ENCODE measurements around the gene SLC36A2.
"Not testable (repeated sequence)": the region's sequence is repeated elsewhere in the genome, so short reads cannot be mapped to it uniquely, and the experiment has no call there.

Gene SLC36A2

DNA sequence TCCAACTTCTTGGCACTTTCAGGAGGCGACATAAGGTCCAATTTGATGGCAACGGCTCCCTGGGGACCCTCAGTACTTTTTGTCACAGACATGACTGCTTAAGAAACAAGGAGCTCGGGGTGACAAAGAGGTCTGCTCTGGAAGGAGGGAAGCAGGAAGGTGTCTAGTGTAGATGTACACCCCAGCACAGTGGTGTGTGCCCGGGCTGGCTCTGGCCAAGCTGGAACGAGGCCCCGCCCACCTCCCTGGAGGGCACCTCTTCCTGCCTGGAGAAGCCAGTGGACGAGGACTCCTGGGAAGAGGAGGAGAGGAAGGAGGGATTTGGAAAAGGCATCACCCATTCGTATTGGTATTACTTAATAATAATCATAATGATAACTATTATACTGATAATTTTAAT lies at the start of gene SLC36A2:
SLC36A2 (minus strand) TSS at position 191 of the 400 bp plus-strand sequence; CDS start at position 92, 99 bp downstream.
- DNase-seq = no peak

DNA sequence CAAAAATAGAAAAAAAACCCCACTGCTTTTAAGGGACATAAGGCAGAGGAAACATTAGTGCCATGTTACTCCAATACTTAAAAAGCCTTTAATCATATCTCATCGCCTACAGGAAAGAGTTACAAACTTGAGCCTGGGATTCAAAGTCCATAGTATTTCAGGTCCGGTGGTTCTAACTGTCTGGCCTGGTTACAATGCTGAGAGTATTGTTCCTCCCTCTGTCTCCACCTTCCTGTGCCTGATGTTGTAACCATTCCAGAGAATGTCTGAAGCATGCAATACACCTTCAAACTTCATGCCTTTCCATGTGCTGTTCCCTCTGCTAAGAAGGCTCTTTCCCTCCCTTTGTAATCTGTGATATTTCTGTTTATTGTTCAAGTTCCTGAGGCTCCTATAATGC lies 41.6 kb upstream of the SLC36A2 start:
- DNase-seq = no peak

DNA sequence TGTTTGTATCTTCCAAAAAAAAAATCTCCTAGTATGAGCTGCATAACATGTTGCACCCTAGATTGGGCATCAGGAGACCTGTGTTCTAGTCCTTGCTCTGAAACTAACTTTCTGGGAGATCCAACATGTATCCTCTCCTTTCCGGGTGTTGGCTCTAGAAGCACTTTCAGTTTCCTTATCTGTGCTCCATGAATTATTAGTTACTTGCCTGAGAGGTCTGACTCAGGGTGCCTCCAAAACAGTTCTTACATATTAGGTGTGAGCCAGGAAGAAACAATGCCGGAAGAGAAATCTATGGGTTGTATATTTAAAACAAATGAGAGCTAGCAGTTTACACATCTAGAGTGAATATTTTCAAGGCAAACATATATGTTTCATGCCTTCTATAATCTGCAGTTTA lies 36.7 kb upstream of the SLC36A2 start:
- no peak for DNase-seq

DNA sequence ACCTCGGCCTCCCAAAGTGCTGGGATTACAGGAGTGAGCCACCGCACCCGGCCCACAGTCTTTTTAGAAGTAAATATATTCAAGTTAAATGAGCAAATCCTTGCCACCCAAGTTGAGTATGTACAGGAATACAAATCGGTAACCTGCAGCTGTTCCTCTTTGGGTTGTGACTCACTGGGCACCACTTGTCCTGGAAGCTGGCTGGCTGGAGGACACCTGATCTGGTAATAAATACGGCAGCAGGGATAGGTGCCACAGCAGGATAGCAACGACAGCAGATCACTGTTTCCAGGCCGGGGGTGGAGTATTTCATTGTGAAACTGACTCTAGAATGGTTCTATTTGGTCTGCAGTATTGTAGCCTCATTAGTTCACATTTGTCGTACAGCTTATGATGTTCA lies 35.7 kb upstream of the SLC36A2 start:
- no peak for DNase-seq

DNA sequence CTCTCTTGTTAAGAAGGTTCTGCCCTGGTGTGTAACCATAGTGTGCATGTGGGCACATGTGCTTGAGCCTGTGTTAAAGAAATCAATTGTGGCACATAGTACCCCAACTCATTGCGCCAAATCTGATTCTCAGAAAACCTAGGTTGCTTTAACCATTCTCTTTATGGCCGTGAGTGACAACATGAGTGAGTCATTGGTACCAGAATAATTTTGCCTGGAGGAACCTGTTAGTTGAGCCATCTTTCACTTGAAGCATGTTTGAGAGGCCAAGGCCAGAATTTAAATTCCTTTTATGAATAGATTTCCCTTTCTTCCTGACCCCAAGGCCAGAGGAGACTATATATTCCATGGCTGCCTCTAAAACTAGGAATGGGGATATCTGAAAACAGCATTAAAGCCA lies 35.2 kb upstream of the SLC36A2 start:
- DNase-seq = no peak

DNA sequence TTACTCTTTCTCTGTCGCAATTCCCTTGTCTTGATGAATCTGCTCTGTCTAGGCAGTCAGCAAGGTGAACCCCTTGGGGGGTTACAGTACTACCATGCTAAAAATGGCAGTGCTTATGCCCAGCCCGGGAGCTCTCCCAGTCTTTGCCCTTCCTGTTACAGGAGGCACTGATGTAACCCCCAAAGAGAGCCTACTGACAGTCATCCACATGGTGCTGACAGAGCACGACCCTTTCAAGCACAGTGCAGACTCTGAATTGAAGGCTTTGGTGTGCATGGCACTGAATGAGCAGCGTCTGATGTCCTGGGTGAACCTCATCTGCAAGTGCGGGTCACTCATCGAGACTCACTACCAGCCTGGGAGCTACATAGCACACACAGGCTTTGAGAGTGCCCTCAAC lies 34.5 kb upstream of the SLC36A2 start:
- no peak for DNase-seq

DNA sequence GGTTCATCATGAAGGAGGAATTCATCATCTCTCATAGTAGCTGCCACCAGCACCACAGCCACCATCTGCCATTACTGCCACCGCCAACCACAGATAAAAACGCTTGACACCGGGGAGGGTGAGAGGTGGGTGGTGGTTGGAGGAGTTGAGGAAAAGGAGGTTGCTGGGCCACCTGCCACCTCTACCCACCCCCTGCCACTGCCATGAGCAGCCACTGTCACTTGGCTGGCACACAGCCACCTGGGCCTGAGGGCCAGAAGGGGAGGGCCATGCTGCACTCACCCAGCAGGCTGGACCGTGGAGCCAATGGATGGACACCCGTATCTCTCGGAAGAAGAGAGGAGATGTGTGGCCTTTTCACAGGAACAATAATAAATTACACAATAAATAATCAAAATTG lies 31.3 kb upstream of the SLC36A2 start:
- no peak for DNase-seq

DNA sequence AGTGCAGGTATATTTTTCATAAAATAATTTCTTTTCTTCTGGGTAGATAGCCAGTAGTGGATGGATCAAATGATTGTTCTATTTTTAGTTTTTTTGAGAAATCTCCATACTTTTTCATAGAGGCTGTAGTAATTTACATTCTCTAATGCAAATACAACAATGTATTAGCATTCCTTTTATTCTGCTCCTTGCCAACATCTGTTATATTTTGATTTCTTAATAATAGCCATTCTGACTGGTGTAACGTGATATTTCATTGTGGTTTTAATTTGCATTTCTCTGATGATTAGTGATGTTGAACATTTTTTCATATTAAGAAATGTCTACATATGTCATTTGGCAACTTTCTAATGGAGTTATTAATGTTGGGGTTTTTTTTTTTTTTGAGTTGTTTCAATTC lies 27.2 kb upstream of the SLC36A2 start:
- DNase-seq = no peak

DNA sequence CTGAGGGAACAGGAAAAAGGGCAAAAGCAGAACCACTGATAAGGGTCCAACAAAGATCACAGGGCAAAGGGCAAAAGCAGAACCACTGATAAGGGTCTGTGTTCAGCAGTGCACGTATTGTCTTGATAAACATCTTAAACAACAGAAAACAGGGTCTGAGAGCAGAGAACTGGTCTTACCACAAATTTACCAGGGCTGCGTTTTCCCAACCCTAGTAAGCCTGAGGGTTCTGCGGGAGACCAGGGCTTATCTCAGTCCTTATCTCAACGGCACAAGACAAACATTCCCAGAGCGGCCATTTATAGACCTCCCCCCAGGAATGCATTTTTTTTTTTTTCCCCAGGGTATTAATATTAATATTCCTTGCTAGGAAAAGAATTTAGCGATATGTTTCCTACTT lies 19.7 kb upstream of the SLC36A2 start:
- not testable (repeated sequence) for DNase-seq

DNA sequence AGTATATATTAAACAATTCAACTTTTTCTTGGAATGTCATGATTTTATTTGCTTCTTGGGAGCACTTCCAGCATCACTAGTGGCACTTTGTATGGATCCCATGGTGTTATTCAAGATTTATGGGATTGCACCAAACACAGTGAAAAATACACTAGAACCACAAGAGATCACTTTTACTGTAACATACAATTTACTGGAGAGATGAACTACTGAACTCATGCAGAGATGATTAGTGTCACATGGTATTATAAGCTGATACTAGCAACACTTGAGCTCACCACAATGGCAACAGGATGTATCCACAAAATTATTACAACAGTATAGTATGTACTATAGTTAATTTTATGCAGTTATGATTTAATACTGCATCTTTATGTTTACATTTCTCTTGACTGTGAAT lies 16.3 kb upstream of the SLC36A2 start:
- no peak for DNase-seq

DNA sequence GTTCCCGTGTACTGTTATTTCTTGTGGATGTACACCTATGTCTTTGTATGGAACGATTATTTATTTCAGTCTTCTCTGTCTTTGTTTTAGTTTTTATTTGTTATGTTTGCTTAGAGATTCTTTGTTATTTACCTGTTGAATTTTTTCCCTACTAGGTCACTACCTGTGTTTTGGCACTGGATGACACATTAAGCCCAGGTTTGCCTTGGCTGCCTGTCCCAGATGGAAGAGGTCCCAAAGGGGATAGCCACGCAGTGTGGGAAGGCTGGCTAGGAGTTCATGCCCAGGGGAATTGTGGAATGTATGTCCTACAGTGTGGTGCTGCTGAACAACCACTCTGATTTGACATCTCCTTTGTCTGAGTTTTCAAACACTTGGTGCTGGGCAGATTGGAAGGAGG lies 15.6 kb upstream of the SLC36A2 start:
- DNase-seq = no peak

DNA sequence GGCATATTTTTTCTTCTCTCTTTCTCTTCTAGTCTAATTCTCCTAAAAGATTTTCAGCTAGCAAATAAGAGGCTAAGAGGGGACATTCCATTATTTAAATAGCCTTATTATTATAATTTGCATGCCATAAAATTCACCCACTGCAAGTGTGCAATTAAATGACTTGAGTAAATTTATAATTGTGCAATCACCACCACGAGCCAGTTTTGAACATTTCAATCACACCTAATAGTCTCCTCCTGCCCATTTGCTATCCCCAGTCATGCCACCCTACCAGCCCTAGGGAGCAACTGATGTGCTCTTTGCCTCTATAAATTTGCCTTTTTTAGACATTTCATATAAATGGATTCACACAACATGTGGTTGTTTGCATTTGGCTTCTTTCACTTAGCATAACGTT lies 12.0 kb upstream of the SLC36A2 start:
- DNase-seq = no peak

DNA sequence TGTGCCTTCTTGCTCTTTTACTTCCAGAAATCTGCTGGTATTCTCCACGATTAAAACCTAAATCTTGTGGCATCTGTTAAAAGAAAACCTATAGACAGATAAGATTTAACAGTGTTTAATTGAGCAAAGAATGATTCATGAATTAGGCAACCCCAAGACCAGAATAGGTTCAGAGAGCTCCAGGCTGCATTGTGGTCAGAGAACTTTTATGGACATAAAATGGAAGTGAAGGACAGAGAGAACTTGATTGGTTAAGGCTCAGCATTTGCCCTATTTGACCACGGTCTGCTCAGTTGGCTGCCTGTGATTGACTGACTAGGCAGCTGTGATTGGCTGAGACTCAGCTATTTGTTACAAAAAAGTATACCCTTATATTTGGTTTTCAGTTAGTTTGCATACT lies 10.4 kb upstream of the SLC36A2 start:
- DNase-seq = no peak

DNA sequence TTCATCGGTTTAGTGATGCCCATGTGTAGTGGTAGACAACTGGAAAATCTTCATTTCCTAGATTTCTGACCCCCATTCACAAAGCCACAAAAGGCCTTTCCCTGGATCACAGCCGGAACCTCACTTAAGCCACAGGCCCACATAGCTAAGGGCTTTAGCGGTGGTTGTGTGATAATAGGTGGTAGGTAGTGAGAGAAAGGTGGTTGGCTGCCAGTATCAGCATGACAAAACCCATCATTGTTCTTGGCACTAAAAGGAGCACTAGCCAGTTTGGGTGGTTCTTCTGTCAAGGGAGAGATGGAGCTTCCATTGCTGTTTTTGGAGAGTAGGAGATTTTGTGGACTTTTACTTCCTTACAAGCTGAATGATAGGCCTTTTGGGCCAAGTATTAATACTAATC lies 9.7 kb upstream of the SLC36A2 start:
- DNase-seq = no peak

DNA sequence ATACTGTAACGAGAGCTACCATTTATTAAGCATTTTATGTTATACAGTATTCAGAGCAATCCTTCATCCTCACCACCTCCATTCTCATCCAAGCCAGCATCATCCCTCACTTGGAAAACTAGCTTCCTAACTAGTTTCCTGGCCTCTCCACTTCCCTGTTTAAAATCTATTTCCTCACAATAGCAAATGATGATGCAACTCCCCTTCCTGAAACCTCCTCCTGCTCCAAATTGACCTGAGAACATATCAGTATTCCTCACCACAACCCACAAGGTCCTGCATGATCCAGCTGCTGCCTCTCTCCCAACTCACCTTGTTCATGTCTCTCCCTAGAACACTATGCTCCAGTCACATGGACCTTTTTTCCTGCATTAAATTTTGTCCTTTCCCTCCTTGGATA lies 4.3 kb upstream of the SLC36A2 start:
- DNase-seq = no peak

DNA sequence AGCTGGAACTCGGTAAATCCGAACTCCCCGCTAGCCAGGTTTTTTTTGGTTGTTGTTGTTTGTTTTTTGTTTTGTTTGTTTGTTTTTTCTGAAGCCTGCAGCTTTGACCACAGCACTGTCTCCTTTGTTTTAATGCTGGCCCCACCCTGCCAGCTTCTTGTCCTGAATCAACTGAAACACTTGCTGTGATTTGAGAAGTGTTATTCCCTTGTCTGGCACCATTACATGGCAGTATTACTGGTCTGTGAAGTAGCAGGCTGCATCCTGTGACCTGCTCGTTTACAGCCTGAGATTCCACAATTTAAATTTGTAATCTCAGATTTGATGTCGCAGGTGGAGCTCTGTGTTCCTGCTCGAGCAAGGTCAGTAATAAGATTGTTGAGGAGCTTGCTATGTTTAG lies 1.4 kb upstream of the SLC36A2 start:
- no peak for DNase-seq

DNA sequence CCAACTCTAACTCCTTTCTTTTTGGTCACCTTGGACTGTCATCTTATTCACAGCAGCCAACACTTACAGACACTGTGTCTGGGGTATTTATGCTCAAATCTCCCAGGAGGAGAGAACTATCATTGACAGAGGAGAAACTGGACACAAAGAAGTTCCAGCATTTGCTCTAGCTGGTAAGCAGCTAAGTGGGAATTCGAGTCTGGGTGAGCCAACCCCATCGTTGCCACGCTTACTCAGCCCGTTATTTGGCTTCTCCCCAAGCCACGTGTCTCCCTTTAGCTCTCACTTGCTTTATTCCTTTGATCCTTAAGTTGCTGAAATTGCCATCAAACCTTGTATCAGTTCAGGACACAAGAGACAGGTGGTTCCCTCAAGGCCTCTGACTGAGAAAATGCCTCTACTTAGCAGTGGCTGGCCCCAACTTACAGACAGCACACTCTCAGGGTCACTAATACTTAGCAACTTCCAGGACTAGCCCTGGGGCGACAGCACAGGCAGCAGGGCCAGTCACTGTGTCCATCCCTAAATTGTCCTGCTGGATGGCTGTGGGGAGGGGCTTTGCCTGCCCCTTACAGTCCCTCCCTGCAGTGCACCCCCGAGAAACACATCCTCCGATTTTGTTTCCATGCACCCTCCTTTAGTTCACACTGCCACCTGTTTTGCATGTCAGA lies 1.4 kb downstream of the SLC36A2 start:
- DNase-seq = no peak

DNA sequence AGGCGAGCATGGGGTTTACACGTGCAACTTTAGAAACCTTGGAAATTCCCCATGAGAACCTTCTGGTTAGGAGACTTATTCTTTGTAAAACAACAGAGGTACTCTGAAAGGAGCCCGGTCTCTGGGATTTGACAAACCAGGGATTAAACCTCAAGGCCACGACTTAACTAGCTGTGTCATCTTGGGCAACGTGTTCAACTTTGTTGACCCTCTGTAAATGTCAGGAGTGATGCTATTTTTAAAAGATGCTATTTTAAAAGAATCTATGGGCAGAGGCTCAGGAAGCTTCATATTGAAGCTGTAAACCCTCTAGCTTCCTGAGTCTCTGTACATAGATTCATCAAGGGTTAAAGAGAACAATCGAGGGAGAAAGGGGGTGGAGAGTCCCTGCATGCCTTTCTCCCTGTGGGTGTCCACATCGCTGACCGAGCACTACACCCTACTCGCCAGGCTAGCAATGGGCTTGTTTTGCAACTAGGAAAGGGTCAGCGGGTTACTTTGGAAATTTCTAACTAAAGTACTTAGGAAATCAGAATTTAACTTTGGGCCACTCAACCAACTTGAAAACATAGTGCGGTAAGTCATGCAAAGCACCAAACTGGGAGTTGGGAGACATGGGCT lies 2.1 kb downstream of the SLC36A2 start:
- no peak for DNase-seq

DNA sequence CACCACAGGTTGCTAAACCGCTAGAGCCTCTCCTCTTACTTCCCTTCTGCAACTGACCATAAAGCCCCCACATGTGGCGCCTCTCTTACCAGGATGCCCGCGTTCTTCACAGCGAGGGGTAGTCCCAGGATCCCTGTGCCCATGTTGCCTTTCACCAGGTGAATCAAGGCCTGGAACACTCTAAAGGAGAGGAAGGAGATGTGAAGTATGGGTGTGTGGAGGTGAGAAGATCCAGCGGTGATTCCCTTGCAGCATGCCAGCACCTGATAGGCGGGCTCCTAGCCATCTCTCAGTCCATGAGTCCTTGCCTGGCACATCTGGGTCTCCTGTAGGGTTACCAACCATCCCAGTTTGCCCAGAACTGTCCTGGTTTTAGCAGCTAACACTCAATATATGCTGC lies 3.3 kb downstream of the SLC36A2 start:
- no peak for DNase-seq

DNA sequence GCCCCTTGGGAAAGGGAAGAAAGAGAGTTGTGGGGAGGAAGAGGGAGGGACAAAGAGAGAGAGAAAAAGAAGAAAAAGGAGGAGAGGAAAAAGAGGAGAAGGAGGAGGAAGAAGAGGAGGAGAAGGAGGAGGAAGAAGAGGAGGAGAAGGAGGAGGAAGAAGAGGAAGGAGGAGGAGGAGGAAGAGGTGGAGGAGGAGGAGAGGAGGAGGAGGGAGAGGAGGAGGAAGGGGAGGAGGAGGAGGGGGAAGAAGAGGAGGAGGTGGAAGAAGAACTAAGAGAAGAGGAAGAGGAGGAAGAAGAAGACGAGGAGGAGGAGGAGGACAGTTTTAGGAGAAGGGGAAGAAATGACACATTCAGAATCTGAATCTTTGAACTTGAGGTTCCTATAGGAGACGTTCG lies 7.4 kb downstream of the SLC36A2 start:
- no peak for DNase-seq

DNA sequence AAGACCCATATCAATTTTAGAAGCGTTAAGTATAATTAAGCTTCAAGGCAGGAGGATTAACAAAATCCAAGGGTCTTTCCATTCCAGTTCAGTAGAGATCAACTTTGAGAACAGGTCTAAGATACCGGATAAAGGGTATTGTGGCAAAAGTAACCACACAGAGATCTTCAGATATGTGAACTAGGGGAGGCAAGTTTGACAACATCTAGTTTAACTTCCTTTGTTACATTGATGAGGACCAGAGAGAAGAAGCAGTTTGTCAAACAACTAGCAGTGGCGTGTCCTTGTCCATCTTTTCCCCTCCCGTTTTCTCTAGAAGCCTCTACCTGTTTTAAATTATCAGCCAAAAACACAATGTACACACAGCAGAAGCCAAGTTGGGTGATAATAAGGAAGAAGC lies 8.6 kb downstream of the SLC36A2 start:
- no peak for DNase-seq

DNA sequence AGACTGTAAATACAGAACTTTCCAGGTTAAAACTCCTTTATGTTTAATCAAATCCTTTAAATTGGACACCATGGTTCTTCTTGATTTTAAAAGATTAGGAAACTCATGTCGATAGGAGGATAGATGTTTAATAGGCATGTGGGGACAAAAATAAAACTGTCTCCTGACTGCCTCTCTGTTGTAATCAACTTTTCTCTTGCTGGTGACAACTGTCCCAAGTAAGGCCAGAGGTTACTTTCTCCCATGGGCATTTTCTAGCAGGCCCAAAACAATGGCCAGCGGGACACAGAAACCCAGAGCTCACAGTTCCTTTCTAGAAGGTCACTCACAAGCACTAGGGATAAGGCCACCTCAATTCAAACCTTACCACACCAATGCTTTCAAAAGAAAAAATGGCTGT lies 14.5 kb downstream of the SLC36A2 start:
- no peak for DNase-seq

DNA sequence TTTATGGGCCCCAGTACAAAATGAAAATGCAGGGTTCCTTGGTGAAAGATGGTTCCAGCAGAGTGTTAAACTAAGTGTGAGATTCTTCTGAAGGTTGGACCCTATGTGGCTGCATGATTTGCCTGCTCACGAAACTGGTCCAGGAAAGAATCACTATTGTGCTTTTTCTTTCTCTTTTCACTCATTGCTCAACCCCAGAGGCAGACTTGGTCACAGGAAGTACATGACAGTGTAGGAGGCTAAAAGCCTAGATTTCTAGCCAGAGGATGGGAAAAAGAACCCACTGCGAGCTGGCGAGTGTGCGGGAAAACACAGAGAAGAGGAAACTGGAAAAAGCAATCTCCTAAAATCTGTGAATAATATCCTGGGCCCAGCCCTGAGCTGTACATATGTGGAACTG lies 18.6 kb downstream of the SLC36A2 start:
- DNase-seq = no peak

DNA sequence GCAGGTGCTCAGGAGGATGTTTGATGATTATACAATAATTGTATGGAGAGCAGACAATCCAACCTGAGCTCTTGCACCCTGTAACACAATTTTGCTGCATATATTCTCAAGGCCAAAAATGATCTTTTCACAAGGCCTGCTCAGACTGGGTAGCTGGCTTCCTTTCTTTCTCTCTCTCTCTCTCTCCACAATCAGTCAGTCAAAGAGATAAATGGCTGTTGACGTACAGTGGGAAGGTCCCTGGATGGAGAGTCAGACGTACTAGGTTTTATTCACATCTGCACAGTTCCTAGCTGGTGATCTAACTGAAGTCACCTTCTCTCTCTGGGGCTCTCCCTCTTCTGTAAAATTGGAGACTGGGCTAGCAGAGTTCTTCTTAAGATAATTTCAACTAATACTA lies 19.8 kb downstream of the SLC36A2 start:
- DNase-seq = no peak

DNA sequence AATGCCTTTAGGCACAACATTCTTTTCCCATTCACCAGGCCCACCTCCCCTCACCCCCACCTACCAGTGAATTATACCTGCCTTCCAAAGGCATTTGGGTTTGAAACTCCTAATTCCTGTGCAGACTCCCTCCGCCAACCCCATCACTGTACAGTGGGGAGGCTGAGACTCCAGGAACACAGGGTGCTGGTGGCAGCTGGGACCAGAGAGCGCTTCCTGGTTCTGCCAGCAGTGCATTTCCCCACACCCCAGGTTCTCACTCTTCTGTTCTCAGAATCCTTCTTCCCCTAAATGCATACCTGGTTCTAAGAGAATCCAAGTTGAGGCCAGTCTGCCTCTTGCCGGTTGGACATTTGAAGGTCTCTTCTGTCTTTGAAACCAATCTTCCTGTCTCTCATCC lies 21.1 kb downstream of the SLC36A2 start:
- DNase-seq = no peak
